Dermis microvascular lymphatic vessel endothelial cell (primary cell): Measurements from ENCODE around the gene DOCK10. TPM values are rescaled to one million over a fixed set of nuclear protein-coding genes. Genes with fewer than 3 reads are reported as not detected.
A peak's percentile ranks its signal among the peaks of the same experiment; 100 is the strongest.

Experiments
- DNase-seq, 2 donors: peaks; one replicate each; pipeline versions ENCODE4 v3.0.0 to v3.0.0-alpha.2; 2010; ENCODE audit warnings: low read depth in 2 of 2
- total RNA-seq: library from RNA; depleted of rRNA; stranded (reverse); fragments of >200 nt; gene quantifications from 2 replicates; pipeline ENCODE4 v1.2.1, GENCODE V29; 2014

Gene DOCK10
- total RNA-seq, 1 donor from 2014 or later: 4.6 TPM

DNA sequence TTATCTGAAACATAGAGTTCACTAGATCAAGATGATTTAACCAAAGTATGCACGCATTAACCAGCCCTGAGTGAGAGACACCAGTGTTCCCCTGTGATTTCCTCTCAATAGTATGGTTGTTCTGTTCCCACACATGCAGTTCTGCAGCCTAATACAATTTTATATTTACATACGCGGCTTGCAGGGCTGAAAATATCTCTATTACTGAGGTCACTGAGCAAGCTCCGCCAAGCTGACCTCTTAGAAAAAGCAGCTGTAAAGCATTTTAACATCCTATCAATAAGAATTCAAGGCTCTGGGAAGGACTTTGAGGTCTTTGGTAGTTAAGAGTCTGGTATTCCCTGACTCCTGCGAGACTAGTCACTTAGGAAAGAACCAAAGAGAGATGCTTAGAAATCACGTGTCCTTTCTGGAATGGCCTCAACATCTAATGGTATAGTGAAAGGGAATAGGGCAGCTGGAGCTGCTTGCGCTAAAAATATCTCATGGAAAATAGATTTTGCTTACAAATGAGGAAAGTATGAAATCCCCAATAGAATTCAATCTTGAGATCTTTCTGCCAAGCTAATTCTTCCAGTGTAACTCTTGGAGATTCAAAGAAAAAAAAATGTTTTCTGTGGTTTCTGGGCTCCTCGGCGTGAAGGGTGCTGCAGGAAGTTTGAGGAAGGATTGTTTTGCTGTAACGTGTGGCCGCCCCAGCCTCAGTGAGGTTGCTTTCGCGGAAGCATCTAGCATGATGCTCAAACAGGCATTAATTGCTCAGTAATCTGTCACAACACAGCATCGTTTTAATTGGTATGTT, 59.2 kb downstream of the DOCK10 start:
- no peak for DNase-seq

DNA sequence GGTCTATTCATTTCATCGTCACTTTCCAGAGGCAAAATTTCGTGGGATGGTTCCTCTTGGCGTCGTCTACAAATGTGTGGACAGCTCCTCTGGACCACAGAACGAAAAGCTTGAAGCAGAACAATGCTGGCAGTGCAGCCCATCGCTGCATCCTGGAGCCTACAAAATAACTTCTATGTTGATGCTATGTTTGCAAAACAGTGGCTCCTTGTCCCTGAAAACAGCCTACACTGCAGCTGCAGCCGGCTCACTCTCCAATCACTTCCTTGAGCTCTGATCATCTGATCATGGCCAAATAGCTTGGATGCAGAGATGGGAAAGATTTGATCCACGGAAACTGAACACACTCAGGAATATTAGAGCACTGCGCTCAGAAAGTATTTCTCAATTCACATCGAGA, 60.0 kb downstream of the DOCK10 start:
- DNase-seq: peak in 1 of 2 donors; percentile 17

DNA sequence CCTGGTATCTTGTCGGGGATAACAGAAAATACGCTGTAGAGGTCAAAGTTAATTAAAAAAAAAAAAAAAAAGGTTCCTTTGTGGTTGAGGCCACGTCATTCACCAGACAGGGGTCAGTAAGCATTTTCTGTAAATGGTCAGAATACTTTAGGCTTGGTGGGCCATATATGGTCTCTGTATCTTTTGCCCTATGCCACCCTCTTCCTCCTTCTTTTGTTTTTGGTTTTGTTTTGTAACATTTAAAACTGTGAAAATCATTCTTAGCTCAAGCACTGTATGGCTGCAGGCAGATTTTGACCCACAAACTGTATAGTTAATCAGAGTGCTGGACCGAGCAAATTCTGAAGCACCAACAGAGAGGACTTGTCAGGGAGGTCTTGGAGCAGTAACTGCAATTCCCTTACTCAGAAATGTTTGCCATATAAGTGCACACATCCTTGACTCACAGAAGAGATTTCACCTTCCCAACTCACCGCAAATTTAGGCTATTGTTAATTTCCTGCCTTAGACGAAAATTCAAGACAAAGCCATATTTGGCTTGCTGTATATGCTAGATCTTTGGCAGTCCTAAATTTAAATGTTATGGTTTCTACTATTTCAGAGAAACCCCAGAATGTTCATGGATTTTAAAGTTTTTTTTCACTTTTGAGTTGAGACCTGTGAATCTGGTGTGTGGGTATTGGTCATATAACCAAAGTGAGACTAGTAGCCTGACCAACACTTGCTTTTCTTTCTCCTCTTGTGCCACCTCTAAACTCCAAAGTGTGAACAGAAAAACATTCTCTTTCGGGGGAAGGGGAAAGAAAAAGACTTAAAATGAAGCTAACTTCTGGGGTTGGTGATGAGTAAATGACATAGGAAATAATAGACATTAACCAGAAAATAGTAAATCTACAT, 65.4 kb downstream of the DOCK10 start:
- DNase-seq: no peak

DNA sequence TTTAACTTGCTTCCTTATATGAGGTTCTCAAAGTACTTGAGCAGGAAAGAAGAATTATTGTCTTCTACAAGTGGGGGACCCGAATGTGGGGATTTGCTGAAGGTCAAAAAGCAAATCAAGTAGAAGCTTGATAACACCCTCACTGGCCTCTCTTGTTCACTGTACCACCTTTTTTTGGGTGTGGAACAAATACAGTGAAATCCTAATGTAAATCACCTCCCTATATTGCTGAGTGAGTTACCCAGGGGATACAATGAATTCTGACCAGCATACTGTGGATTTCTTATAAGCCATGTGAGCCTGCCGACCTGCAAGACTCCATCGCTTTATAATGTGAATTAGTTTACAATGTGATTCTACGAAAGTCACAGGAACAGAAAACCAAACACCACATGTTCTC, 66.5 kb downstream of the DOCK10 start:
- DNase-seq: no peak

DNA sequence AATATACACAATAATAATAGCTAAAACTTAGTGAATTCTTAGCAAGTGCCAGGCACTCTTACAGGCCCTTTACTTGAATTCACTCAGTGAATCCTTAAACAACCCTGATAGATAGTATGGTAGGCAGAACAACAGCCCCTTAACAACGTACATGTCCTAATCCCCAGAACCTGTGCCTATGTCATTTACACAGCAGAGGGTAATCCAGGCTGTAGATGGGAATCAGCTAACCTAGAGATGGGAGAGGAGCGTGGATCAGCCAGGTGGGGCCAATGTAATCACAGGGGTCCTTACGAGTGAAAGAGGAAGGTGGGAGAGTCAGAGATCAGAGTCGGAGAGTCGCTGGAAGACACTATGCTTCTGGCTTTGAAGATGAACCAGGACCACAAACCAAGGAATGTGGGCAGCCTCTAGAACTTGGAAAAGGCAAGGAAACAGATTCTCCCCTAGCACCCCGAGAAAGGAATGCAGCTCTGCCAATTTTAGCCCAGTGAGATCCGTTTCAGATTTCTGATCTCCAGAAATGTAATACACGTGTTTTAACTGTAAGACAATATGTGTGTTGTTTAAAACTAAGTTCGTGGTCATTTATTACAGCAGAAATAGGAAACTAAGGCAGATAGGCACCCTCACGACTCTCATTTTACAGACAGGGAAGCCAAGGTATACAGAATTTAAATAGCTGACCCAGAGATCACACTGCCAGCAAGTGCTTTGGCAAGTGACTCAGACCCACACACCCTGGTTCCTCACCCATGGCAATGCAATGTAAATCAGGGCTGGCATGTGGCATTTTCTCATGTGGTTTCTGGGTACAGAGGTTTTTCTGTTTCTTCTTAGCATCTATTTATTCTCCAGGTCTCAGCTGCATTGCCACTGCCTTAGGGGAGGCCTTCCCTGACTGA, 68.9 kb downstream of the DOCK10 start:
- no peak for DNase-seq

DNA sequence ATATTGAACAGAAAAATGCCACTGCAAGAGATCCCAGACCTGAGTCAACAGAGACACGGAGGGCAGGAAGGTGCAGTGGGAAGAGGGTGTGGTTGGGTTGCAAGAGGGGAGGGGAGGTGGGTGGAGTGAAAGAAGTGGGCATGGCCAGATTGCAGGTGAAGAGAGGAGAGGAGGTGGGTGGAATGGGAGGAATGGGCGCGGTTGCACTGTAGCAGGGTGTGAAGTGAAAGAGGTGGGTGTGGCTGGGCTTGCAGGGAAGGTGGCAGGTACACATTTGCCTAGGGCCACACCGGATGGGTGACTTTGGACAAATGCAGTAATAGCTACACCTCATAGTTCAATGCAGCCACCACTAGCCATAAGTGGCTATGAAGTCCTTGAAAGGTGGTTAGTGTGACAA, 71.1 kb downstream of the DOCK10 start:
- DNase-seq: no peak

DNA sequence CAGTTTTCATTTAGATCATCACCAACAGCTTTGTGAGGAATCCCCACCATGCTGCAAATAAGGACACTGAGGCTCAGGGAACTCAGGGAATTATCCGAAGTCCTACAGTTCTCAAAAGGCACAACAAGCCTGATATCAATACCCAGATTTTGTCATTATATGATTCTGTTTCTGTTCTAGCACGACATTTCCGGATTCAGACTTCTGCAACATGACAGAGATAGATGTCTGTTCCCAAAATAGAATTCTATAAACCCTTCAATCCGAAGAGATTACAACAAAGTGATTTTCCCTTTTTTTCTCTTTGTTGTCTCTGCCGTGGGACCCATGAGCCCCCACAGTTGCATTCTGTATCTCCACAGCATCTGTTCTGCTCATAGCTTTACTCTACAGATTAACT, 72.0 kb downstream of the DOCK10 start:
- no peak for DNase-seq

DNA sequence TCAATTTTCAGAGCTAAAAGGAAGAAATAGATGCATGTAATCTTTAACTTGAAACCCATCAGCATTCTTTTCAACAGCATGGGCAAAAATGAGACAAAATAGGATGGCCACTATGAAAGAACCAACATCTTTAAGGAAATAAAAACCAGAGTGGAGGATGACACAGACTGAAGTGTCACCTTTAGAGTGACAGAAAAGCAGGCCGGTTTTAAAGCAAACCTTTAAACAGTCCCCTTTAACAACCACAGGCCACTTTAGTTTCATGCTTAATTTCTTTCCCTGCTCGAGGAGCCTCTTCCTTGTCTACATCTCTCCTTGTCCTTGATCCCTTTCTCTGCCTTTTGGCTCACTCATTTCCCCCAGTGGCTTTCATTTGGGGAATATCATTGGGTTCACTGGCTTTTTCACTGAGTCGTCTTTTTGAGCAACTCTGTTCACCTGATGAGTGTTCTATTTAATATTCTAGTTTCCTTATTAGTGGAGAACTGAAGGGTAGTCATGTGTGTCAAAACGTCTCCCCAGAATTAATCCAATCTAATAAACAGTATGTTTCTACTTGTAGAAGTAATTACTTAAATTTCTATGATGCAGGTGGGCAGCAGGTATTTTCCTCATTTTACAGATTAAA, 72.5 kb downstream of the DOCK10 start:
- DNase-seq: no peak

DNA sequence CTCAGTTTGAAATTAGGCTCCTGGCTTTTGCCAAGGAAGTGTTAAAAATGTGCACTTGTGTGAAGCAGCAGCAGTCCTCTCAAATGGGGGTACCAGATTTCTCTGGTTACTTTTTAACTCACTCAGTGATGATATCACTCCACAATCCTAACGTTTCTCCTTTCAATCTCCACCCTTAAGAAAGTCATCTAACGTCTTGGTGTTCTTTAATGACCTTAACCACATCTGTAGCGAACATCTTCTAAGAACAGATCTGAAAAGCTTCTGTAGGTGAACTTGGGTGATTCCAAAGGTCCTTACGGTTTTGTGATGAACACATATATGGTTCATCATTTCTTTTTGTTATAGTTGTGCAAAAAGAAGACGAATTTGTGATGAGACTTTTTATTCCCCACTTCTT, 73.2 kb downstream of the DOCK10 start:
- no peak for DNase-seq

DNA sequence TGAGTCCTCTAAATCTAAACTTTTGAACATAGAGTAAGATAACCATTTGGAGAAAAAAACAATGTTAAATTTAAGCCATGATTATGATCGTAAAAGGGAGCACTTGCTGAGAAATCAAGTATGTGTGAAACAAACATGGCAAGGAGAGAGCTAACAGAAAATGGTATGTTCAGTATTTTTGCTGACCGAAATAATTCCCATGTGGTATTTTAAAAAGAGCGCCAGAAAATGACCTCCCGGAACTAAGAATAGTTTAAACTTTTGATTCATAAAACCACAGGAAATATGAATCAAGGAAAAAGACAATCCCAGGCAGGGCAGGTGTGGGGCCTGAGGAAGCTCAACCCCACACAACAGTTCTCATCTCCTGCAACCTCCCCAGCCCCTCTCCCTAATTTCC, 74.2 kb downstream of the DOCK10 start:
- DNase-seq: peak in 1 of 2 donors; percentile 26

DNA sequence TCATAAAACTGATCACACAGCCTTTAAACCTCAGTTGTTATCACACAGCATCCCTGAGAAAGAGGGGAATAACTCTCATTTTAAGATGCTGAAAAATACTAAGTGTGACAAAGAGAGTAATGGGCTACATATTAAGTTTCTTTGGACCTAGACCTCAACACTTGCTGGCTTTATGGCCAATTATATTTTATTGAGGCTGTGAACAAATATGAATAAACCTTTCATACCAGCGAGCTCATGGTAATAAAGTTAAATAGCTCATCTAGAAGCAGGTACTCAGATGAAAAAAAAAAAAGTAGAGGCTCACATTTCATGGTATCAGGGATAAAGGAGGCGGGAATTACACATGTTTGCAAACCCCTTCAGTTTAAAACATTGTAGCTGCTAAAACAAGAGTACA, 75.7 kb downstream of the DOCK10 start:
- DNase-seq: no peak

DNA sequence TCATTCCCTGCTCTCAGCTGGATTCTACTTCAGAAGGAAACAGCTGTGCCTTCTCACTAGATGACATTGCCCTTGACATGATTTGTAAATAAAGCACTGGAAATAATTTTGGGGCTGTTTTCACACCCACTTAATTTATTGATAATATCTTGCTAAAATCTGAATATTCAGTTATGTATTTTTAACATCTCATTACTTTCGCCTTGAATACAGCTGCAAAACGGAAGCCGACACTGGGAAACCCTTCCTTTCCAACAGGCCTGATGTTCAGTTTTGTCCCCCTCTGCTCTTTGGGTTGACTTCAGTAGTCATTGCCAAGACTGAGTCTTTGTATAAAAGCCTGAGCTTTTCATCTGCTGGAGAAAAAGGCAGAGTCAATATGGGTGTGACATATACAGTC, 82.7 kb downstream of the DOCK10 start:
- no peak for DNase-seq

DNA sequence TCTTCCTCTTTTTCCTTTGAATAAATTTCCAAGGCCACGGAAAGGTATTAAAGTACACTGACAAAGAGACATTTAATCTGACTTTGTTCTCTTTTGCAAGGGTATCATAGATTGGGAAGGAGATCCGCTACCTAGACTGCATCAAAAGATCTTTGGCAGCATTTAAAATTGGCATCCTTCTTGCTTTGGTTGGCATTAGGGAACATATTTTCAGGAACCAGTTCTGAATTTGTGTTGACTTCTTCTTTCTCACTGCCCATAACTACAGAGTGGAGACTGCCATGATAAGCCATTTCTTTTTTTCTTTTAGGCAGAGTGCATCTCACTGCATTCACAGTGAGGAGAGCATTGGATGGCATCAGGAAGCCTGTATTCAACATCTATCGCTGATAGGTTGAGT, 83.4 kb downstream of the DOCK10 start:
- DNase-seq: no peak

DNA sequence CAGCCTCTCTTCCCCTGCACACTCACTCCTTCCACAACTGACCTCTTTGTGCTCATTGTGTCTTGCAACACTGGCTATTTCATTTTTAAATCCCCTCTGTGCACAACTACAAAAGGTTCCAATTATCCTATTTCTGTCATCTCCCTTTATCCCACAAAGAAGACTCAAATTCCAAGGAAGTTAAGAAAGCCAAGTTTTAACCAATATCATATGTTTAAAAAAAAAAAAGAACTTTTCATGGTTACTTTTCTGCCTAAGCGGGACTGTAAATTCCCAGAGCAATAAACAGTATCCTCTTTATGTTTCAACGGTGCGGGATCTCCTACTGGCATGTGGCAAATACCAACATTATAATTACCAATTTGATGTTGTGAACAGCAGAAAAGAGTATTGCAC, 83.8 kb downstream of the DOCK10 start:
- no peak for DNase-seq

DNA sequence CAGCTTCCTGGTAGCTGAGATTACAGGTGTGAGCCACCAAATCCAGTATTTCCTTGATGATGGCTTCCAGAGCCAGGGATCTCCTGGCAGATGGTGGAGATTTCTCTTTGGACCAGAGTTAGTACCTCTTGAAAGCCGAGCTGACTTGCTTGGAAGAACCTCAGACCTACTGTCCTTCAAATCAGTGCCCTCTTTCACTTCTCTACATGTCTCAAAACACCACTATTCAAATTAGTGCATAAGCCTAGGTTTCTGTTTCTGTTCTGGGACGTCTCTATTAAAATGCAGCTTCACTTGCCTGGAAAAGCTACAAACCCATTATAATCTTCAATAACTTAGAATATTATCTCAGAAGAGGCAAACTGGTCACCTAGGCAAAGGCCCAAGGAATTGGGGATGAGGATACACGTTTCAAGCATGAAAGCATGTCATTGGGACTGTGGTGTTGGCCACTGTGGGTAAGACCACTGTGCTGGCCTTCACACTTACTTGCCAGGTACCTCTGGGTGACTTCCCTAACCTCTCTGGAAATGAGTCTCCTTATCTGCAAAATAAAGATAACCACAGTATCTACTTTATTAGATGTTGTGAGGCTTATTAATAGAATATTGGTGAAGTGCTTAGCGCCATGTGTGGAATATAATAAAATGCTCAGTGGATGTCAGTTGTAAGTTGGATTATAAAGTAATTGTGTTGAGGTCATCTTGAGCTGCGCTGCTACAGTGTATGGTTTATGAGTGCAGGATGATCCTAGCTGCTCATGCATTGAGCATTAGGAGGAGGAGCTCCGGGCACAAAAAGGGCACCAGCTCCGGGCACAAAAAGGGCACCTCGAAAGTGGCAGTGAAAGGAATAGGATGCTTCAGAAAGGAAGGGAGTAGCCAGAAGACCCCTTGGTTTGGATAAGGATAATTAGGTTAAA, 84.5 kb downstream of the DOCK10 start:
- DNase-seq: no peak

DNA sequence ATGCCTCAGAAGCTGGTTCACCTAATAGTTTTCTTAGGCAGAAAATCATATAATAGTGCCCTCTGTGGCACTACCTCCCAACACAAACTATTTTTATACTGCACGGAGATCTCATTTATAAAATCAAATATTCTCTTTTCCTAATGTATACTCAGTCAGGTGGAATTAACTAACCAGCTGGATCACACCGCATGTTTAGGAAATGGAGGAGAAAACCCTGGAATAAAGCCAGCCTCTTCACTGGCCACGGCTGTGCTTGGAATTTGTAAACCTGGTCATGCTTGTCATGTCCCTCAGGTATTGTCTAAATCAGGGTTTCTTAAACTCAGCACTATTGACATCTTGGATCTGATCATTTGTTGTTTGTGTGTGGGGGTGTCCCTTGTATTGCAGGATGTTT, 85.6 kb downstream of the DOCK10 start:
- no peak for DNase-seq

DNA sequence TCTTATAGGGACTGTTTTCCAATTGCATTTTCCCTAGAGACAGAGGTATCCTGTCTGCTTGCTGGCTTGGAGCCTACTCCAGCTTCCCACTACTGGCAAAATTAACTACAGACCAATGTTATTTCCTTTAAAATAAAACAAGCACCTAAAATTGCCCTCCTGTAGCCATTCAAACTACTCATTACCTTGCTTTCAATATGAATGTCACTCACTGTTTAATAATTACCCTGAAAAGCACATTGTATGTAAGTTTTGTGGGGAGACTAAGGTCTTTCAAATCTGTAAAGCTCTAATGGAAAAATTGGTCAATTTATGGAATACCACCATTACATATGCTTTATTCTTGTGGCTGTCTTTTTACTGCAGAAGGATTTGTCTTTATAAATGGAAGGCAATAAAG, 87.3 kb downstream of the DOCK10 start:
- DNase-seq: no peak

DNA sequence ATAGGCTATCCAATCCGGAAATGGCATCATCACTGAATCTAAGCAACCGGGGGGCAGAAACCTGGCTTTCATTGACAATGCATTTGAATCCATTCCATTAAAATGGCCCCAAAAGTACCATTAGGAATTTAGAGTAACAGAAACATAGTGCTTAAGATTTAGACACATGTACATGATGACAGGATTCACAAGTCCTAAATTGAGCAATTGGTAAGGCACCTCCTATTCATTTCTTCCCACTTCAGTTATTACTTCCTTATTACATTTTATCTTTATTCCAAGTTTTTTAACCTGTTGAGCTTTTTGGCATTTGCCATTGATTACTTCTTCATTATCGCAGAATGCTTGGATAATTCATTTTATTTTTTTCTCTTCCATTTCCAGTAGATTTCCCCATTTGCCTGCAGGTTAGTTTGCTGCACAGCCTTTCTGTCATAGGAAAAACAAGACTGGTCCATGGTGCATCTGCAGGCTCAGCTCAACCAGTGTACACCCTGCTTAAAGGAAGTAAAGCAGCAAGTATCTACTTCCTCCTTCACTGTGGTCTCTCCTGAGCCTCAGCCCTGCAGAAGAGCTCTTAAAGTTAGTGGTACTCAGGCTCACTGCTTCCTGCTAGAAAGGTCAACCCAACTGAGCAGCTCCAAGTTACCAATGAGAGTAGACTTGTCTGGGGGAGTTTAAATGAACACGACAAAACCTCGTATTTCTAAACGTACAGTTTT, 89.2 kb downstream of the DOCK10 start:
- DNase-seq: no peak

DNA sequence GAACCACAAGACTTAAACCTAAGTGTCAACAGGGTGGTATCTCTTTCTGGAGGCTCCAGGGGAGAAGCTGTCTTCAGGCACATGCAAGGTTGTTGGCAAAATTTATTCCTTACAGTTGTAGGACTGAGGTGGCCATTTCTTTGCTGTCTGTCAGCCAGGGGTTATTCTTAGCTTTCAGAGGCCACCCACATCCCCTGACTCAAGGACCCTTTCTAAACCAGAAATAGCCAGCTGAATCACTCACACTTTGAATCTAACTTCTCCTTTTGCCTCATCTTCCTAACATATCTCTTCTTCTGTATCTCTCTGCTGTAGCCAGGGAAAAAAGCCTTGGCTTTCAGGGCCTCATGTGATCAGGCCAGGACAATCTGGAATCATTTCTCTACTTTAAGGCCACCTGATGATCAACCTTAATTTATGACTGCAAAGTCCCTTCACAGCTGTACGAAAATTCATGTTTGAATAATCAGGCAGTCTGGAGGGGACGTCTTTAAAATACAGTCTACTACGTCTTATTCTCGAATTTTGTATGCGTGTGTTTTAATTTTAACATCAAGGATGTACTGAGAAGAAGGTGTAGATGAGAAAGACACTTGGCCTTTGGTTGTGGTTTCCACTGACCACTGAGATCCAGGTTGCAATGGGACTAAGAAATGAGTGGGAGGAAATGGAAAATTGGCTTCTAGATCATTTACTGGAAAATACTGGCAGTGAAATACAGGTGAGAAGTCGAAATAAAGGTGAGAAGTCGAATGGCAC, 90.4 kb downstream of the DOCK10 start:
- DNase-seq: no peak
